DMS79 (cell line): ENCODE measurements around the gene SLC6A1.

Experiments used
- DNase-seq: peaks from one replicate; lab custom pipeline; 2025; lab: John Stamatoyannopoulos, UW

SLC6A1 gene

DNA sequence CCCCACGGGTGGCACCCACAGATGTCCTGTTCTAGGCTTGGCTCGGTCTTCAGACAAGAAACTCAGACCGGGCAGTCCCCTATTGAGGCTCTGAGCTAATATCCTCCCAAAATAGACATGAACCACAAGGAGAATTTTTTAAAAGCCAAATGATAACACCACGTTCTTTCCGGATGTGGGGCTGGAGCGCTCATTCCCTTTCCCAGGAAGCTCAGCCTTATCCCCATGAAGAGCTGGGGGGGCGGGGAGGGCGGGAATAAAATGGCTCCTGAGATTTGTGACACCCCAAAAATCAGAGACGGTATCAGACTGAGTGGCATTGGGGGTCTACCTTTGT, 1.1 kb downstream of the SLC6A1 start:
- DNase-seq = no peak

DNA sequence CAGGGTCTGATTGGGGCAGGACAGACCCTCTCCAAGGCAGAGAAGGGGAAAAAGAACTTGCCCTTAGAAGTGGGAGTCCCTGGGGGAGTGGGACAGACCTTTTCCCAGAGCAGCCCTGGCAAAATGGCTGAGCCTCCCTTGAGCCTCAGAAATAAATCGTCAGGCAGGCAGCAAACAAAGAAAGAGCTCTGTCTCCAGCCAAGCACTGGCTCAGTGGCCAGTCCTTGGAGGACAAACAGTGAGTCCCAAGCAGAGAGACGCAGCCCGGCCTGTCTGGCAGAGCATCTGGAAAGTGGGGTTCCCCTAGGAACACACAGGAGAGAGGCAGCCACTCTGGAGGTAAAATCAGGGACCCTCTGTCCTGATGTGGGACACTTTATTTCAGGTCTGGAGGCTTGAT, 1.8 kb downstream of the SLC6A1 start:
- no peak for DNase-seq

DNA sequence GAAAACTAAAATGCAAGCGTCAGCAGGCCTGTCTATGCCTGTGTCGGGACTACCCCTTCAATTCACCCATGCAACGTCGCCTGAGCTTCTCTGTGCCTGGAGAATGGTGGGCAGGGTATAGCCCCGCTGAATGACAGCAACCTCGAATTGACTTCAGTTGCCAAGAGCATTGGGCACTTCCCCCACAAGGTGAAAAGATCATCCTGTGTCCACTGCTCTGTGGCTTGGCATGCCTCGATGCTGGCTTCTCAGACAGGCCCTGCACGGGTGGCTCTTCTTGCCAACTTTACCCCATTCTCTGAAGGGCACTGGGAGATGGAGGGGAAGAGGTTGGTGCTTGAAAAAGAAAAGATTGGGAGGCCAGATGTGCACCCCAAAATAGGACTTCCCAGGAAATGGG, 3.3 kb downstream of the SLC6A1 start:
- no peak for DNase-seq

DNA sequence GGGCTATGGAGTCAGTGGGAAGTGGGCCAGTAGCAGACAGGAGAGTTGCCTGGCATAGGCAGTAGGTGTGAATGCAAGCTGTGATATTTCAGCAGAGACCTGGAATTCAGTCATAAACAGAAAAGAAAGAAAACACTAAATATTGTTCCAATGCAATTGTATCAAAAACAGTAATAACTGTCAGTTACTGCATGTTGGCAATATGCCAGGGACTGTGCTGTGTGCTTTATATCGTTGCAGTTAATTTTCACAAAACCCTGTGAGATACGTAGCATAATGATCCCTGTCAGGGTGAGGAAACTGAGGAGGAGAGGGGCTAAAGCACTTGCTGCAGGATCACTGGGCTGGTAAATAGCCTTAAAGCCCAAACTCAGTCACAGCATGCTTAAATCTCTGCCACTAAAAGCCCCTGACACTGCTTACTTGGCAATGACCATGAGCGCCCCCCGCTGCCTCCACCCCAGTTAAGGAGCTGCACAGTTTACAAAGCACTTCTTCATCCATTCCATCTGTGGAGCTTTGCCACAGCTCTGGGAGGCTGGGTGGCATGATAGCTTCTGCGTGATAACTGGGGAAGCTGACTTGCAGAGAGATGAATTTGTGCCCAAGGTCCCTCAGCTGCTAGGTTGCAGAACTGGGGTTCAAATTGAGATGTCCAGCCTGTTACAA, 3.9 kb downstream of the SLC6A1 start:
- DNase-seq = no peak

DNA sequence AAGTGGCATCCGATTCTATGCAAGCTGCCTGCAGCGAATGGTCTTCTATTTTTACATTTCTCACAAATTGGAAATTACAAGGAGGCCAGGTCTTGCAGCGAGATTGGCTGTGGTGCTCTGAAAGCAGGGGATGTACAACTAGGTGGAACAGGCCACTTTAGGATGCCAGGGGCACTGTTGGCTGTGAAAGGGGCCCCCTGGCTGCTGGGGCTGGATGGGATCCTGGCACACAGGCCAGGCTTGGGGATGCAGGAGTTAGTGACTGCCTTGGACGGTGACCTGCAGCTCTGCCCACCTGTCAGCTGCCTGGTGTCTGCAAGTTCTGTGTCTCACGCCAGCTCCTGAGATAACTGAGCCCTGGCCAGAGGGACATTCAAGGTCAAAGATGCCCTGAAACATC, 4.6 kb downstream of the SLC6A1 start:
- DNase-seq = no peak

DNA sequence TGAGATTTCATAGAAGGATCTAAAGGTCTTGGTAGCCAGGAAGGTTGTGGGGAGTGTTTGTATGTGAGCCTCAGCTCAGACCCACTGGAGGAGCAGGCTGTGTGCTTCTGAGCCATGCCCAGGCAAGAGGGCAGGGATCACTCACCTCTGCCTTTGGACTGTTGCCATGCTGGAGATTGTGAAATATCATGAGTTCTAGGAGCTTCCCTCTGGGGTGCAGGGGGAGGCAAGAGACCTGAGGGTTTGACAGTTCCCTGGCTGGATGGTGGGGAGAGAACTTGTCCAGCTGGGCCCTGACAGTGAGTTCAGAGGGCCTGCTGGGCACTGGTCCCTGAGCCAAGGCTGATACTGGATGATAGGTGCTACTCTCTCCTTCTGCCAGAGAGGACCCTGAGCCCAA, 6.0 kb downstream of the SLC6A1 start:
- no peak for DNase-seq

DNA sequence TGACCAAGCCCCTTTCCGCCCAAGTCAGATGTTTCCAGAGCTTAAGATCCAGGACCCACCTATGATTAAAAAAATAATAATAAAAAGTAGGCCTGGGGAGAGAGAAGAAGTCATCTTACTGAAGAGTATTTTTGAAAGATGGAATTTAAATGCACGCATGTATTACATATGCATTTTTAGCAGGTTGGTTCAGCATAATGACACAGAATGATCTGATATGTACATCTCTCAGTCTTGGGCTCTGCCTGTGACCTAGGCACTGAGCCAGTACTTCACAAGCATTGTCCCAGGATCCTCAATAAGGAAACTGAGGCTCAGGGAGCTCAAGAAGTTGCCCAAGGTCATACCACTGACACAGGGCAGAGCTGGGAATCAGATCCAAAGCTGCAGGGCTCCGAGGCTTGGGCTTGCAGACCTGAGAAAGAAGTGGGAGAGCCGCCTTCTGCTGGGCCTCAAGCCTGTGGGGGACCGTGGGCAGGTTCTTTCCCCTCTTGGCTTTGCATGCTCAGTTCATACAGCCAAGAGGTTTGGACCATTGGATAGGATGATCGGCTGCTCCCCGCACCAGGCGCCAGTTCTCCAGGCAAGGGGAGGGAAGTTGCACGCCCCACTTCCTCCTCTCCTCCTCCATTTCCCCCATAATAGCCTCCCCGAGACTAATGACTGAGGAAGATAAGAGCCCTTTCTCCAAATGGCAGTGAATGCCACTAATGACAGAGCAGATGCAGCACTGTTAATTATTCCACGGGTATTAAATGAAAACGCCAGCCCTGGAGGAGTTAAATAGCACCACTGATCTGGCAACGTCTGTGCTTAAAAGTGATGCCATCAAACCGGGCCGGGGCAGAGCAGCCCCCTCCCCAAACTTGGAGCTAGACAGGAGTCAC, 6.9 kb downstream of the SLC6A1 start:
- DNase-seq = no peak

DNA sequence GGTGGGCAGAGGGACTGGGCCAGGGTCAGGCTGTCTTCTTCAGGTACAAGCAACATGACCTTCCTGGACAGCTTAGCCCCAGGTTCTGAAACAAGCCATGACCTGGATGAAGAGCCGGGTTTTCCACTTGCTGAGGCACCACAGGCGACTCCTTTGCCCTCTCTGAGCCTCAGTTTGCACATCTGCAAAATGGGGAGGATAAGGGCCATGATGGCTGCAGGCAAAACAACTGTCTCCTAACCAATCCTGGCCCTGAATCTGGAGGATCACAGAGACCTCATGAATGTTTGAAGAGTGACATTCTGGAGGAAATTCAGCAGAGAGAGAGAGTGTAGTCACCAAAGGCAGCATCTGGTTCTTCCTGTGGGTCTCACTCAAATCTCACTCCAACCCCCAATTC, 8.0 kb downstream of the SLC6A1 start:
- no peak for DNase-seq

DNA sequence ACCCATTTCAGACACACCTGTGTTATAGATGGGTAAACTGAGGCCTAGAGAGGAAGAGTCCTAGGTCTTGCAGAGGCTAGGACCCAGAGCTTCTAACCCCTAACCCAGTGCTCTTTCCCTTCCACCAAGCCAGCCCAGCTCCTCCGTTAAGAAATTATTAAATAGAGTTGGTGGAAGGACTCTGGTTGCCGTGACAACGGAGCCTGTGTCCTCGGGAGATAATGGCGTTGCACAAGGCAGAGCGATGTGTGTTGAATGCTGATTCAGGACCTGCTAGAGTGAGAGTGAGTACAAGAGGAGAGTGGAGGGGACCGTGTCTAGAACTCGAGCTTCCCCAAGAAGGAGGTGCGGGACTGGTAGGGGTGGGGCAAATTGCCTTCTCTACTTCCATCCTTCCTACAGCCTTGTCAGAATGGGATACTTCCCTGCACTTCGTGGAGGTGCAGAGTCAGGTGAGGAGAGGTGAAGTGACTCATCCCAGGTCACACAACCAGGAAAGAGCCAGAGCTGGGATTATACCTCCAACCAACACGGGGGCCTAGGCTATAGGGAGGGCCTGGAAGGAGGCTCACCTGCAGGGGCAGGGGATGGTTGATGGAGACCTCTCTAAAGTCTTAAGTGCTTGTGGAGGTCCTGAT, 8.6 kb downstream of the SLC6A1 start:
- DNase-seq = no peak

DNA sequence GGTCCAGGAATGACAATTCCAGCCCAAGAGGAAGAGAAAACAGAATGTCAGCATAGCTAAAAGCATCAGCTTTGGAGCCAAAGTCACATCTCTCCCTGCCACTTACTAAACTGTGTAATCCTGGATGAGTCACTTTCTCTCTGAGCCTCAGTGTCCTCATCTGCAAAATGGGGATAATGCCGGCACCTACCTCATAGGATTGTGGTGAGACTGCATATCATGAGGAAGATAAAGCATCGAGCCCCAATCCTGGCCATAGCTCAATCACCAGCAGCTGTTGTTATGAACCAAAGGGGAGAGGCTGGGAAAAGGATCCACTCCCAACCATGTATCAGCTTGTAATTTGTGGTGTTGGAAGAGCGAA, 9.1 kb downstream of the SLC6A1 start:
- no peak for DNase-seq

DNA sequence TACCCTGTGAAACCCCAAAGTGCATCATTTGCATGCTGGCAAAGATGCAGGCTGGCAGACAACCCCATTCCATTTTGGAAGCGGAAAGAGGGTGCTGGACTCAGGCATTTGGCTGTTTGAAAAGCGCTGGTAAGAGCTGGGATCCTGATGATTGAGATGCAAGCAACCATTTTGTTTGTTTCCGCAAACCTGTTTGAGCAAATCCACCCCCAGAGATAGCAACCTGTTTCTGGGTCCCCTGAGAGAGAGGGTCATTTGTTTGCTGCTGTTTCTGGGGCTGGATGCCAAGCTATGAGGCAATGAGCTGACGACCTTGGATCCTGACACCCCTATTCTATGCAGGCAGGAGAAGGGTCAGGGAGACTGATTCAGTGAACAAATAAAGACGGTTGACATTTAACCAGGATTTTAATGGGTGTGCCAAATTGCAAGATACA, 9.8 kb downstream of the SLC6A1 start:
- no peak for DNase-seq

DNA sequence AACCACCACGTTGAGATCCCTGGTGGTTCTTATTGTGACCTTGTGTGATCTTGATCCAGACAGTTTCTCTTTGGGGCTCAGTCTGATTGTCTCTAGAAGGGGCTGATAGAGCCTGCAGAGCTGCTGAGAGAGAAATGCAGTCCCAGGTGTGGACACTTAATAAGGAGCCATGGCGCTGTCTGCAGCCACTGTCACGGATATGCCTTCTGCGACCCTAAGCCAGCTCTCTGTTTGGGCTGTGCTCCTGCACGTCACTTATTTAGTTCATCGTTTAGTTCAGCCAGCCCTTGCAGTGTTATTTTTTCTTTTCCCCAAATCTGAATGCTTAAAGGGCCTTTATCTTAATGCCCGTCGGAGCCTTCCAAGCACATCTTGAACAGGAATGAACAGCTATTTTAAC, 12.0 kb downstream of the SLC6A1 start:
- no peak for DNase-seq

DNA sequence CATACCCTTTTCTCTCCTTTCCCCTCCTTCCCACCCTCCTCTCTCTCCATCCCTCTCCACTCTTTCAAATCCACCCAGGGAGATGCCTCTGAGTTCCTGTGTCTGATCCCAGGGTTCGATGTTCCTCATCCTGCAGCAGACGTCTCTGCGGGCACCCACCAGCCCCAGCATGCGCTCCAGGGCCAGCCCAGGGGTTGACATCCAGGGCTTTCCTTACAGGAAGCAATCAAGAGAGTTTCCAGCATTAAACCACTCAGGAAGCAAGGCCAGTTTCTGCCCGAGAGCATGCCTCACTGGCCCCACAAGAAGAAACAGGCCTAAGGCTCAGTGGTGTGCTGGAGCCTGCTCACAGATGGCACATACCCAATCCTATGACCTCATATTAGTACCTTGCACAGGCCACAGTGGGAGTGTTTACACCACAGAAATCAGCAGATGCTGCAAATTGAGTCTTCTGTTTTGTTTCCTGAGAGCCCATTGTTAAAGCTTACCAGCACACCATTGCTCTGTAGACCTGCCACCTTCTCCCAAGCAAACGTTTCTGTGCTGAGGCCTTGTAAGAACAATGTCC, 13.2 kb downstream of the SLC6A1 start:
- DNase-seq = no peak

DNA sequence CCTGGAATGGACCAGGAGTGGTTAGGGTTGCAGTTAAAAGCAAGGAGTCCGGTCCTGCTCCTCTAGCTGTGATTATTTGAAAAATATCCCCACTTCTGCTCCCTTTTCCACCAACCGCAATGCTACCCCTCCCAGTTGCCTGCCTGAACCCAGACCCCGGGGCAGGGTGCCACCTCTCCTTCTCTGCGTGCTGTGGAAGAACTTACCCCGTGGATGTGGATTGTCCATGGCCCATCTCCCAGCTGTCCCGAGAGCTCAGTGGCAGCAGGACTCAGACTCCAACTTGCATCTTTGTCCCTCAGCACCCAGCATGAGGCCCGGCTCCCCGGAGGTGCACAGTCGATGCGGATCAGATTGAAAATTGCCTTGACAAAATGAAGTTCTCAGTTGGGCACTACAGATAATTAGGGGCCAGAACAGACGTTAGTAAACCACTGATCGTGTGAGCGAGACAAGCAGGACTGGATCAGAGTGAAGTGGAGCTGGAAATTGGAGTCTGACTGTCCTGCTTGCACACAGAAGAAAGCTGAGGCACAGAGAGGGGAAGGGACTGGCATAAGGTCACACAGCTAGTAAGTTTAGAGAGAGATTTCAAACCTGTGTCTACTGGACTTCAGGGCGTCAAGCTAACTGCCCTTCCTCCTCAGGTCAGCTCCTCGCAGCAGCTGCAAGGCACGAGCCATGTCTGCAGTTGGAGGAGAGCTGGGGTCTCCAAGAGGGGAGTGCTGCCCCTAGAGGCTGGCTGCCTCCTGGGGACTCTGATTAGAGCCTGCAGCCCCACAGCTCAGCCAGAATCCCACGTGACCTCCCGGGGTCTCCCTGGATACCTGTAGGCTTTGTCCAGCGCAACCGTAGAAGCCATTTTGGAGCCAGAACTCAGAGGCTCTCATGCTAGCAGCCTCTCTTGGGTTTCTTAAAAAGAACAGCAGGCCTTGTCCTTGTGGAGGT, 14.7 kb downstream of the SLC6A1 start:
- DNase-seq = no peak

DNA sequence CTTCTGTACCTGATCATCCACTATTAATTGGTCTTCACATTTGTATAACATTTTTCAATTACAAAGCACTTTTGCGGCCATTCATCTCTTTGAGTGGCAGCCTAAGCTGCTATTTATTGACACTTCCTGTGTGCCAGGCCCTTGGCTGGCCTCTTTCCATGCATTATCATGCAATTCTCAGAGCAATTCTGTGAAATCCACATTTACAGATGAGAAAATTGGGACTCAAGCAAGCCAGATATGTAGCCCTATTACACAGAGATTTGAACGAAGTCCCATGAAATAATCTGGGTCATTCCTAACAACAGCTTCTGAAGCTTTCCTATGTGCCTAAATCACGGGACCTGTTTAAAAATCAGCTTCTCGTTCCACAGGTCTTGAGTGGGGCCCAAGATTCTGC, 17.4 kb downstream of the SLC6A1 start:
- DNase-seq = no peak

DNA sequence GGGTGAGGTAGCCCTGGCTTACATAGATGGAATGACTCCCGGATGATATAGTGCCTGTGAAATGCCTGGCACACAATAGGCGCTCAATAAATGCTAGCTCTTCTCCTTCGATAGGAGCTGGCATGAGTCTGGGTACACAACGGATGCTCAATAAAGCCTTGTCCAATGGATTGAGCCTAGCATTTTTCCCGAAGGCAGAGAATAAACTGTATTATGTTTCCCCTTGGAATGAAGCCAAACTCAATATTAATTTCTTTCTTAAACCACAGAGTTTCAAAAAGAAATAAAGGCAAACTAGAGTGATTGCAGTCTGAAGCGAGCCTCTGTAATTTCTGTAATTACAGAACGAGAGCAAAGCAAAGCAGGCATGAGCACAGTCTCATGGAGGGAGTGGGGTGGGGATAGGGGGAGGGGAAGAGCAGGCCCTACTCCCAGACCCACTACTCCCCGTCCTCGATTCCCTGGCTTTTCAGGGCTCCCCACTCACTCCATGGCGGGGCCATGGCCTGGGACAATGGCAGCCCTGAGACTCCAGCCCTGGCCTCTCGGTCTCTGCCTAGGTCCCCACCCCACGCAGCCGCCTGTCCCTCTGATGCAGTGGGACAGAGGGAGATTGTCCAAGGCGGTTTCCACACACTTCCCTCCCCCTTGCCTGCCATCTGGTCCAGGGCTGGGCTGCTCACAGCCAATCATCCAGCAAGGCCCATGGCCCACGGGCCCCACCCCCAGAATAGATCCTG, 18.0 kb downstream of the SLC6A1 start:
- DNase-seq = no peak

DNA sequence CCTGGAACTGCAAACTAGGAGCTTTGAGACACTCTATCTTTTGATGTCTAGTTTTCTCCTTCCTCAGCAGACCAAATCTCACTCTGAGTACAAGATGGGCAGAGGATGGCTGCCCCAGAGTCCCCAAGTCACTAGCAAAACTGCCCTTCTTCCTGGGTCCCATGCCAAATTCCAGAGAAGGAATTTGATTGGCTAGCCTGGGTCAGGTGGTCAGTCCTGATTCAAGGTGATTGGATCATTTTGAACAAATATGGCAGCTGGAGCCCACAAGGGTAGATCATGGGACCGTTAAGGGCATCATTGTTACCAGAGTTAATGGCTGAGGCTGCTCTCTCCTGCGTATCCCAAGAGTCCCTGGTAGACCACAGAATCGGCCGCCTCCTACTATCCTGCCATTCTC, 21.7 kb downstream of the SLC6A1 start:
- DNase-seq = no peak

DNA sequence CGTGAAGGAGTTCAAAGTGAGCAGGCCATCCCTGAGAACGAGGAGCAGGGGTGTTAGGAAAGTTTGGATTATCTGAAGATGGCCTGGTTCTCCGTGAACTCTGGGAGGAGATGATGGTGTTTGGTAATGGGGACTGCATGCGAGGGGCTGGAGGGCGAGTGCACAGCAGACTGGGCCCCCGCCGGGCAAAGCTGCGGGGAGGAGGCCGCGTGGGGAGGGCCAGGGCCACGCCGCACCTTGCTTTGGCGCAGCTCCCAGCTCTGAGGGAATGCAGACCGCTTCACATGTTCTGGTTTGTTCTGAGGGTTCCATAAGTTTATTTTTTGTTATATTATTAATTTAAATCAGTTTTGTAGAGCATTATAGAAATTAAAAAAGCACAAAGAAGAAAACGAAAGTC, 22.2 kb downstream of the SLC6A1 start:
- DNase-seq = no peak

DNA sequence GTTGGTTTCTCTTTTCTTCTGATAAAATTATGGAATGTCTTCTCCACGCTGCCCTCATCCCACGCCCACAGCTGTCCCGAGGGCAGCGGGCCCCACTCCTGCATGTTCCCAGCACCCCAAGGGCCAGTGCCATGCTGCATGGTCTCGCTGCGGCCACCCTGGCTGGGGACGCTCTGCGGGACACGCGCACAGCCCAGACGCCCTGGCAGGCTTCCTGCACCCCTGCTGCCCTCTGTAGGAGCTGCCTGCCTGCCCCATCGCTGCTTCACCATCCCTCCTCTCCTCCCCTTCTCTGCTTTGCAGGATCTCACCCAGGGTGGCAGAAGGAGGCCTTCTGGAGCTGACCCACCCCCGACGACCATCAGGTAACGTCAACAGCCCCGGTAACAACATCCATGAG, 22.8 kb downstream of the SLC6A1 start:
- no peak for DNase-seq

DNA sequence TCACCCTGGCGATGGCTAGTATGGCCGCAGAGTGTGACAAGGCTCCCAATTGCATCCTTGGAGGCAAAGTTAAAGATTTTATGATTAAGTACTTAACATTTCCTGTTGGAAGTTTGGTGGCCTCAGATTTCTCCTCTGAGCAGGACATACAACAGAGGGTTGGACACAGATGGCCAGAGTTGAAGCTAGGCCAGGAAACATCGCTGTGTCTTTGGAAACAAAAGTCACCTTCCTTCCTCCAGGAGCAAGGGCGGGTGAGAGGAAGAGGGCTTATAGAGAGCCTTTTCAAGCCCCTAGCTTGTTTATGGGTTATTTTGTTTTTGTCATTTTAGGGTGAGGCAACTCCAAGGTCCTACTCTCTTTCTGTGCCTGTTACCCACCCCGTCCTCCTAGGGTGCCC, 24.2 kb downstream of the SLC6A1 start:
- DNase-seq = no peak
